HTERT RPE-1 (cell line): Measurements from ENCODE around the gene MS4A2.
"Not testable (repeated sequence)": the region's sequence is repeated elsewhere in the genome, so short reads cannot be mapped to it uniquely, and the experiment has no call there.

ENCODE experiments used
- in situ Hi-C: fragments of 300-500 bp; cut with MboI; formaldehyde crosslinking; loops from 4 replicates; pipeline ENCODE4 v1.14.3; 2020; ENCODE audit warnings: low sequenced_read_pairs

The MS4A2 gene

DNA sequence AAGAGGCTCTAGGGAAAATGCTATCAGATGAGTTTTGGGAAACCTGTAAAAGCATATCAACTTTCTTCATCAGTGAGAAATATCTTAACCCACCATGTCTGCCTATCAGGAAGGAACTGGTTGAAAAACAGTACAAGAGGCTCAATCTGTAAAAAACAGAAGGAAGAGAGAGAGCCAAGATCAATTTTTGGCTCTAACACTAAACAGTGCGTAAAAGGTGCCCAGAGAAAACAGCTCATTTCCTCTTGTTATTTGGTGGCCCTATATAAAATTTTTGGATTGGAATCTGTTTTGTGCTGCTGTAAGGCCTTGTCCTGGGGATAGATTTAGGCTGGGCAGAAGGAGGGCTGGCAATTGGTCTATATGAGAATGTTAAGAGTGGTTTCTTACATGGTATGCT is 12.1 kb downstream of the MS4A2 start:
- in situ Hi-C loops, result no loop called here

DNA sequence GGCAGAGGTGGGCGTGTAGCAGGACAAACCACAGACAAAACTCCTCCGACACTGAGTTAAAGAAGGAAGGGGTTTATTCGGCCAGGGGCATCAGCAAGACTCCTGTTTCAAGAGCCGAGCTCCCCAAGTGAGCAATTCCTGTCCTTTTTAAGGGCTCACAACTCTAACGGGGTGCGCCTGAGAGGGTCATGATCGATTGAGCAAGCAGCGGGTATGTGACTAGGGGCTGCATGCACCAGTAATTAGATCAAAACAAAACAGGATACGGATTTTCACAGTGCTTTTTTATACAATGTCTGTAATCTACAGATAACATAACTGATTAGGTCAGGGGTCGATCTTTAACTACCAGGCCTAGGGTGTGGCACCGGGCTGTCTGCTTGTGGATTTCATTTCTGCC is 12.9 kb downstream of the MS4A2 start:
- in situ Hi-C loops, result not testable (repeated sequence)

DNA sequence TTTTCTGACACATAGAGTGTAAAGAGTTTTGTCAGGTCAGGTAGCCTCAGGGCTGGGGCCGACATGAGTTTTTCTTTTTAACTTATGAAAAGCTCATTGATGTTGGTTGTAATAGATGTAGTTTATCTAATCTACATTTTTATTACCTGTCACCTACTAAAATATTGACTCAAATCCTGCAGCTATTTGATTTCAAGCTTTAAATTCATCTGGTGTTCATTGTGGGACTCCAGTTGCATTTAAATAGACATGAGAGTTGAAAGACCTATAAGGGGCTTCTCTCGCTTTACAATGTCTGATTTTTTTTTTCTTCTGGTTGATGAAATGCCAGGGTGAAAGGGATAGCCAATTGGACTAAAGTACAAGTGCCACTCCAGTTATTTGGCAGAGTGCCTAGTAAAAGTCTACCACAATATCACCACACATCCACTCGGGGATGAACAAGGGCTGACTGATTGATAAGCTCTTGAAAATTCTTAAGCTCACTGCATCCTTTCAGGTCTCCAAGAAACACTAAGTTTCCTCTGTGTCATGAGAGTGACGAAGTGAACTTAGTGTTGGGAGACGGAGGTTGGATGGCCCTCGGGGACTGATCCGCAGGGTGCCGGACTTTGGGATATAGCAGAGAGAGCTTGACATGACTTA is 16.1 kb downstream of the MS4A2 start:
- in situ Hi-C loops, result not testable (repeated sequence)

DNA sequence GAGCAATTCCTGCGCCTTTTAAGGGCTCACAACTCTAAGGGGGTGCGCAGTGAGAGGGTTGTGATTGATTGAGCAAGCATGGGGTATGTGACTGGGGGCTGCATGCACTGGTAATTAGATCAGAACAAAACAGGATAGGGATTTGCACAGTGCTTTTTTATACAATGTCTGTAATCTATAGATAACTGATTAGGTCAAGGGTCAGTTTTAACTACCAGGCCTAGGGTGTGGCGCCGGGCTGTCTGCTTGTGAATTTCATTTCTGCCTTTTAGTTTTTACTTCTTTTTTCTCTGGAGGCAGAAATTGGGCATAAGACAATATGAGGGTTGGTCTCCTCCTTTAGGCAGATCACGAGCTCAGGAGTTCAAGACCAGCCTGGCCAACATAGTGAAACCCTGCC is 20.2 kb downstream of the MS4A2 start:
- in situ Hi-C loops, result not testable (repeated sequence)

DNA sequence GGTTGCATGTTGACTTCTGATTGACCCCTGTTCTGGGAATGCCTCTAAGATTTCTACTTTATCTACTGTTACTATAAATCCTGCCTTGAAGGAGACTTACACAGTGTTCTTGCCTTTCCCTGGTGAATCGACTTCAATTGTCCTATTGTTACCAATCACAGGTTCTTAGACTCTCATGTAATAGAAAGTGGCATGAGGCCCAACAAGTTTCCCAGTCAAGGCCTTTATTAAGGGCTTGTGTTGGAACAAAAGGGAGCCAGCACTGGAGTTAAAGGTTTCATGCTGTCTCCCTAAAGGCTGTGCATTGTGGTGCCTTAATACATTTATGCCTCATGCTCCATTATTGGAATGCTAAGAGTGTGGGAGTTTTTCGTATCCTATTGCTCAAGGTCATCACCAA is 23.3 kb downstream of the MS4A2 start:
- in situ Hi-C loops, result no loop called here

DNA sequence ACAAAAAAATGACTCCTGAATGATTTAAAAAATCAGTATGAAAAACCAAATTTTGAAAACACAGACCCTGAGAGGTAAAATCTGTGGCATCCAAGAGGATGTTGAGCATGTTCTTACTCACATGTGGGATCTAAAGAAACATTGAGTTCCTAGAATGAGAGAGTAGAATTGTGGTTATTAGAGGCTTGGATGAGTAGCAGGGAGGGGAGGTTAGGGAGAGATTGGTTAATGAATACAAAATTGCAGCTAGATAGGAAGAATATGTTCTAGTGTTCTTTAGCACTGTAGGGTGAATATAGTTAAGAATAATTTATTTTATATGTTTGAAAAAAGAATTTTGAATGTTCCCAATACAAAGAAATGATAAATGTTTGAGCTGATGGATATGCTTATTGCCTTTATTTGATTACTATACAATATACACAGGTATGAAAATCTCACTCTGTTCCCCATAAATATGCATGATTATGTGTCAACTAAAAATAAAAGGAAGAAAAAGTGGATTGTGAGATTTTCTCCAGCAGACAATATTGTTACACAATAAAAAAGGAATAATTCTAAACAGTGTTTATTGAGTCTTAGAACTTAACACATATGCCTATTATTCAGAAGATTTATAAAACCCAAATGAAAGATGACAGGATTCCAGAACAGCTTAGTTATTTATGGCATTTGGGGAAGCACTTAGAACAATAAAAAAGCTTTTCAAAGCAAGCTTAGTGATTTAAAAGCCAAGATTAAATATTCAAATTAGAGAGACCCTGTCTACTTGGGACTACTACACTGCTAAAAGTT is 28.7 kb downstream of the MS4A2 start:
- in situ Hi-C loops, result no loop called here

DNA sequence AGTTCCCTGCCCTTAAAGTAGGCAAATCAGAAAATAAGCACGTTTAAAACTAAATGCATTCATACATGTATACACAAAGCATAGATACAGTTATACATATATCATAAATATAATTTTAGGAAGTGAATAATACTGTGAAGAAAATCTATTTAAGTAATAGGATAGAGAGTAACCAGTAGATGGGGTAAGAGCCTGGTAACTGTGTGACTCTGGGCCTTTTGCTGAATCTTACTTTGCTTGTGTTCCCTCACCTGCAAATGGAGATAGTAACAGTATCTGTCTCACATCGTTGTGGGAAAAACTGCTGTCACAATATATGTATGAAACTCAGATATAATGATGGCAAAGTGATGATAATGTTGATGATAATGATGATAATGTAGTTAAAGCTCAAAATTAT is 29.9 kb downstream of the MS4A2 start:
- in situ Hi-C loops, result no loop called here

DNA sequence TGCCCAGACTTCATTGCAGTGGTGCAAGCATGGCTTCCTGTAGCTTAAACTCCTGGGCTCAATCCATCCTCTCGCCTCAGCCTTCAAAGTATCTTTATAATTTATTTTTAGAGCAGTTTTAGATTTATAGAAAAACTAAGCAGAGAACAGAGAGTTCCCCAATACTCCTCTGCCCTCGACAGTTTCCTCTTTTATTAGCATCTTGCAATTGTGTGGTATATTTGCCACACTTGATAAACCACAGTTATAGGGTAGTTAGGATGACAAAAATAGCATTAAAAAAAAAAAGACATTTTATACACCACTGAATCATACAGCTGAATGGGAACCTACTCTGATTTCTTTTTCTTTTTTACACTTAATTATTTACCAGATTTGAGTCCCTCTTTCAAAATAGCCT is 31.2 kb downstream of the MS4A2 start:
- in situ Hi-C loops, result no loop called here

DNA sequence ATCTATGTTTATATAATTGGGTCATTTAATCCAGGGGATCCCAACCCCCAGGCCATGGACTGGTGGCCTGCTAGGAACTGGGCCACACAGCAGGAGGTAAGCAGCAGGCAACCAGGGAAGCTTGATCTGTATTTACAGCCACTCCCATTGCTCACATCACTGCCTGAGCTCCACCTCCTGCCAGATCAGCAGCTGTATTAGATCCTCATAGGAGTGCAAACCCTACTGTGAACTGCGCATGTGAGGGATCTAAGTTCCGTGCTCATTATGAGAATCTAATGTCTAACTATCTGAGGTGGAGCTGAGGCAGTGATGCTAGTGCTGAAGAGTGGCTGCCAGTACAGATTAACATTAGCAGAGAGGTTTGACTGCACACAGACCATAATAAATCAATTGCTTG is 32.8 kb downstream of the MS4A2 start:
- in situ Hi-C loops, result no loop called here

DNA sequence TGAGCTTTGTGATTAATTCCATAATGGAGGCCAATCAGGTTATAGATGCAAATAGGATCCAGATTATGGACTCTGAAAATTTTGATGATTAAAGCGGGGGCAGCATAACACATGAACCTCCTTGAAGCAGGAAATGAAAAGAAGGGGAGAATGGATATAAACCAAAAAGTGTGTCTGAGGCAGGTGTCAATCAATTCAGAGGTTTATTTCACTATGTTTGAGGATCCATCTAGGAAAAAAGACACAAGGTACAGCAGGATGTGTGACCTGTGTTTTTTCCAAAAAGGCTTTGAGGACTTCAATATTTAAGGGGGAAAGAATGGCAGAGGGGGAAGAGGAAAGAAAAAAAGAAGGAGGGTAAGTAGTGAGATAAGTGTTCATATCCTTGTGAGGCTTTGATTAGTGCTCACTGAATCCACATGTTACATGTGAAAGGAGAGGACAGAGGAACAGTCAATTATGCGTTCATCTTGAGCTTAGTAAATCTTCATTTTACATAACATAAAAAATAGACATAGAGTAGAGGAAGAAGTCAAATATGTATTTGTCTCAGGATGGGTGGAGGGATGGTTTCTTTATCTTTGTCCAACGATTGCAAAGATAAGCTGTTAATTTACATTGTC is 34.1 kb downstream of the MS4A2 start:
- in situ Hi-C loops, result no loop called here

DNA sequence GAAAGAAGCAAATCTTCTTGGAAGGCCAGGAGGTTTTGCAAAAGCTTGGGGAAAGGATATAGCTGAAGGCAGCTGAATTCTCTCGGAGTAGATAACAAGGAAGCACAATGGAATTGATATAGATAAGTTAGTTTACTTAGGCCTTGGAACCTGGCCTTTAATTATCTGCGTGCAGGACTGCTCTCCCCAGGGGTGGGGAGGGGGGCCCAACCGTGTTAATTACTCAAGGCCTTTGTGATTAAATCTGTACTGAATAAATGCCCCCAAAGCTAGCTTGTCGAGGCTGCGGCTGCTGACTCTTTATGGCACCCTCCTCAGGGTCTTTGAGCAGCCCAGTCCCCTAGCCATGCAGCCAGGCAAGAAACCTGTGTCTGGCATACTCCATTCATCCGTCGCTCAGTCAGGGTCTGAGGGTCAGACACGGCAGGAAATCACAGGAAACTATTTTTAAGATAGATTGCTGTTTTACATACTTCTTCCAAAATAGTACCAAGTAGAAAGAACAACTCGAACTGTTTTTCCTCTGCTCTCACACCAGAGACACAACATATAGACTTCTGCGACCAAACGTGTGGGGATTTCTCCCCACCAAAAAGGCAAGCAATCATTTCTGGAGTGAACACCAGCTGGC is 36.5 kb downstream of the MS4A2 start:
- in situ Hi-C loops, result no loop called here

DNA sequence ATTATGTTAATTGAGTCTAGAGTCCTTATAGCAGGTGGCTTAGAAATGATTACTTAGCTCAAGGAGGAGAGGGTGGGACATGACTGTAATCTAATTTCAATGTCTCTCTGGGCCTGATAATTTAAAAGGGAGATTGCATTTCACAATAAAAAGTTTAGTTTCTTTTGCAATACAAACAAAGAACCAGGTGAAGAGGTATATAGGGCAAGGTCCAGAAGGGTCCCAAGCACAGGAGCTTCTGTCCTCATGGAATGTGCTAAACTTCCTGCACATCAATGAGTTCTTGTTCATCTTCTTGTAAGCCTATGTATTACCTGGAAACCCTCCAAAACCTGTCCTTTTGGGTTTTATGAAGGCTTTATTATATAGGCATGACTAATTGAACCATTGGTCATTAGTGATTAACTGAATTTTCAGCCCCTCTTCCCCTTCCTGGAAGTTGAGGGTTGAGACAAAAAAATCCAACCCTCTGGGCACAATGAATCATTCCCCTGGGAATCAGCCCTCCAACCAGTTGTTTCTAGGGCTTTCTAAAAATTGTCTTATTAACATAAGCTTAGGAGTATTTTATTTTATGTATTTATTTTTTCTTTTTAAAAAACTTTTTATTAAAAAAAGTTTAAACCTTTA is 37.6 kb downstream of the MS4A2 start:
- in situ Hi-C loops, result no loop called here

DNA sequence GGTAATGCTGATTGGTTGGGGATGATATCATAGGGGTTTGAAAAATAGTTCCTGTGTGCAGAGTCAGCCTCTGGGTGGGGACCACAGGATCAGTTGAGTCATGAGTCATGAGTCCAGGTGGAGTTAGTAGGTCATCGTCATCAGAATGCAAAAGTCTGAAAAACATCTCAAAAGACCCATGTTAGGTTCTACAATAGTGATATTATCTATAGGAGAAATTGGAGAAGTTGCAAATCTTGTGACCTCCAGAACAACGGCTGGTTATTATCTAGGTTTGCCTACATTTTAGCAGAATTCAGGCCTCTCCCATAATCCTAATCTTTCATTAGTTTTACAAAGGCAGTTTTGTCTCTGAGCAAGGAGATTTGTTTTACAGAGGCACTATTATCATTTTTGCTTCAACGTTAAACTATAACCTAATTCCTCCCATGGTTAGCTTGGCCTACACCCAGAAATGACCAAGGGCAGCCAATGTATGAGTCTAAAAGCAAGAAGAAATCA is 38.9 kb downstream of the MS4A2 start:
- in situ Hi-C loops, result no loop called here

DNA sequence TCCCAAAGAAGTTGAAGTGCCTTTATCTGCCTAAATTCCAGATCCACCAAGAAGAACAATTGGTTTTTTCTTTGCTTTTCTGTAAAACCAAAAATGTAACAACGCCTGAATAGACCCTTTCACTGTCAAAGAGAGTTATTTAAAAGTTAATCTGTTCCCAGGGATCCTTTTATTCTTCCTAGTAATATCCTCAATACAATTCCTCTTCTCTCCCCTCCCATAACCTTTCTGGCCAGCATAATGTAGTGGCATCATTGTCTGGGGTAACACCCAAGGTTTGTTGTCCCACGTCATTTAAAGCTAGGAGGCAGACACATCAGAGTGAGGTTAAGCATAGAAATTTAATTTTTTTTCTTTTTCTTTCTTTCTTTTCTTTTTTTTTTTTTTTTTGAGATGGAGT is 39.9 kb downstream of the MS4A2 start:
- in situ Hi-C loops, result no loop called here

DNA sequence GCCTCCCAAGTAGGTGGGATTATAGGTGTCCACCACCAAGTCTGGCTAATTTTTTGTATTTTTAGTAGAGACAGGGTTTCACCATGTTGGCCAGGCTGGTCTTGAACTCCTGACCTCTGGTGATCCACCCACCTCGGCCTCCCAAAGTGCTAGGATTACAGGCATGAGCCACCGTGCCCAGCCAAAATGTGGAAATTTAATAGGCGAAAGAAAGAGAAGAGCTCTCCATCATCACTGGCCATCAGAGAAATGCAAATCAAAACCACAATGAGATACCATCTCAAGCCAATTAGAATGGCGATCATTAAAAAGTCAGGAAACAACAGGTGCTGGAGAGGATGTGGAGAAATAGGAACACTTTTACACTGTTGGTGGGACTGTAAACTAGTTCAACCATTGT is 40.4 kb downstream of the MS4A2 start:
- in situ Hi-C loops, result not testable (repeated sequence)

DNA sequence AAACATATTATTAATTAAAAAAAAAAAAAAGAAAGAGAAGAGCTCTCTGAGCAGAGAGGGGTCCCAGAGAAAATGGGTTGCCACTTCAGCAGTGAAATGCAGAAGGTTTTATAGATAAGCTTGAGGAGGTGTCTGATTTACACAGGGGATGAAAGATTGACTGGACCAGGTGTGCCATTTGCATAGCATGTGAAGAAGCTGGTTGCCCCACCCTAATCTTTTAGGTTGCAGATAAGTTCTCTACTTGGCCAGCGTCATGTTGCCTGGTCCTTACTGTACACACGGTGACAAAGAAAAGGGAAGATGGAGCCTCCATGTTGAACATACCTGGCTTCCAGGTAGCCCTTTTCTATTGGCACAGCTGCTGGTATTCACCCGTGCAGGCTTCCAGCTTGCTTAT is 41.4 kb downstream of the MS4A2 start:
- in situ Hi-C loops, result no loop called here

DNA sequence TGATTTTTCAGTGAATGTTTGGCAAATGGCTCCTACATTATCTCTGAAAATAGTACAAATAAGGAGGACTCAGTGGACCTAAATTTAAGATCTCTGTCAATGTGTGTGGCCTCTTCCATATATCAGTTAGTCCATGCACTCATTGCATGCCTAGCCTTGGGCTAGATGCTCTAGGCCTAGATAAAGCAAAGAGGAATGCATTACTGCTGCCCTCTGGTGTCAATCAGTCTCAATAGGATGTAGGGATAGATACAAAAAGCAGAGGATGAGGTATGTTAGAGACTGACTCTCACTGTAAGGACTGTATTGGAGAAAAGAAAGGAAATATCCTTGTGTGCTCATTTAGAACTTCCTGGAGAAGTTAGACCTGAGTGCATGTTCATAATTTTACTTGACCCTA is 42.0 kb downstream of the MS4A2 start:
- in situ Hi-C loops, result no loop called here

DNA sequence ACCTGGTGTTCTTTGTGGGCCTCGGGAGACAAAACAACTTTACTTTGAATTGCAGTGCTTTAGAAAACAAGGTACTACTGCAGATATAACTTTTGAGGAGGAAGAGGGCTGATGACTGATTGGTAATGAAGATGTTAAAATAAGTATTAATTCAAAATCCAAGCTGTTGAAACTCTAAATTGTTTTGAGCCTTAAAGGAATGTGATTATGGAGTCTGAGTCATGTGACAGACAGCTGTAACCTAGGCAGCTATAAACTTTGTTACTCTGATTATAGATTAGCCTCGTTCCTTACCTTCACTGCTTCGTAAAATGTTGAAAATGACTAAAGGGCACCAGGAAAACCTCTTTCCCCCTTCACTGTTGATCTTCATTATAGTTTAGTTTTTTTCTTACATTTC is 43.4 kb downstream of the MS4A2 start:
- in situ Hi-C loops, result no loop called here

DNA sequence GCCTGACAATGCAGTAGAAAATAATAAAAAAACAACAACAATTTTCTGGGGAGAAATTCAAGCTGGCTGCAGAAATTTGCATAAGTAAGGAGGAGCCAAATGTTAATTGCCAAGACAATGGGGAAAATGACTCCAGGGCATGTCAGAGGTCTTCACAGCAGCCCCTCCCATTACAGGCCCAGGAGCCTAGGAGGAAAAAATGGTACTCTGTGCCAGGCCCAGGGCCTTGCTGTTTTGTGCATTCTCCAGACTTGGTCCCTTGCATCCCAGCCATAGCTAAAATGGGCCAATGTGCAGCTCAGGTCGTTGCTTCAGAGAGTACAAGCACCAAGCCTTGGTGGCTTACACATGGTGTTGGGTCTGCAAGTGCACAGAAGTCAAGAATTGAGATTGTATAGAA is 45.5 kb downstream of the MS4A2 start:
- in situ Hi-C loops, result no loop called here

DNA sequence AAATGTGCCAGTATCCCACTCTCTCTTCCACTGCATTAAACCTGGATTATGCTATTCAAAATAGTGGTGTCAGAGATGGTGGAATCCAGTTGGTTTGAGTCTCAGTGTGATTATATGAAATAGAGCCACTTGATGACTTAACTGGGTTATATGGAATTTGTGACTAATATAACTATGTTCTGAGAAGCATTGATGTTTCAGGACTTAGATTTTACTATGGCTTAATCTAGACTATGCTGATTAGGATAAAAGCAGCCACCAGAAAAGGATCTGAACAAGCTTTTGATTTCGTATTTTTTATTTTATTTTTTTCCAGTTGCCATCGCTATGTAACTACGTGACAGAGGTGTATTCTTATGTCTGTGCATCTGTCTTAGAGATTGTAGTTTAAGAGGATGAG is 55.3 kb downstream of the MS4A2 start:
- in situ Hi-C loops, result no loop called here

DNA sequence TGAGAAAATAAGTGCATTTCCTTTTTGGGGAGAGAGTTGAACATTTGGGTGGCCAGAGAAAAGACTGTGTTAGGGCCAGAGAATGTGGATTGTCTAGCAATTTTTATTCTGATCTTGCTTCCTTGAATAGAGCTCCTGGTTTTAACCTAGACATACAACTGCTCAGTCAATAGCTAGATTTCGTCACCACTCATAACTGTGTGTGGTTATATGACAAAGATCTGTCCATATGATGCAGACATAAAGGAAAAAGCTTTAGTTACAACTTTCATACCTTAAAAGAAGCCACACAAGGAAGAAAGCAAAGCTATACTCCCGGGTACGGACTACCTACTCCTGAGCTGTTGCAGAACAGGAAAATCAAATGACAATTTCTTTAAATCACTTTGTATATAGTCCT is 57.2 kb downstream of the MS4A2 start:
- in situ Hi-C loops, result no loop called here
